ENCODE measurements around the gene HOXB3. TPM values are rescaled to one million over a fixed set of nuclear protein-coding genes. Genes with fewer than 3 reads are reported as not detected.

The HOXB3 gene
- polyA plus RNA-seq (ENCODE audit: insufficient read length in 4 of 4) = 100 to 1,000 TPM; 145 to 170 (median 155) TPM

DNA sequence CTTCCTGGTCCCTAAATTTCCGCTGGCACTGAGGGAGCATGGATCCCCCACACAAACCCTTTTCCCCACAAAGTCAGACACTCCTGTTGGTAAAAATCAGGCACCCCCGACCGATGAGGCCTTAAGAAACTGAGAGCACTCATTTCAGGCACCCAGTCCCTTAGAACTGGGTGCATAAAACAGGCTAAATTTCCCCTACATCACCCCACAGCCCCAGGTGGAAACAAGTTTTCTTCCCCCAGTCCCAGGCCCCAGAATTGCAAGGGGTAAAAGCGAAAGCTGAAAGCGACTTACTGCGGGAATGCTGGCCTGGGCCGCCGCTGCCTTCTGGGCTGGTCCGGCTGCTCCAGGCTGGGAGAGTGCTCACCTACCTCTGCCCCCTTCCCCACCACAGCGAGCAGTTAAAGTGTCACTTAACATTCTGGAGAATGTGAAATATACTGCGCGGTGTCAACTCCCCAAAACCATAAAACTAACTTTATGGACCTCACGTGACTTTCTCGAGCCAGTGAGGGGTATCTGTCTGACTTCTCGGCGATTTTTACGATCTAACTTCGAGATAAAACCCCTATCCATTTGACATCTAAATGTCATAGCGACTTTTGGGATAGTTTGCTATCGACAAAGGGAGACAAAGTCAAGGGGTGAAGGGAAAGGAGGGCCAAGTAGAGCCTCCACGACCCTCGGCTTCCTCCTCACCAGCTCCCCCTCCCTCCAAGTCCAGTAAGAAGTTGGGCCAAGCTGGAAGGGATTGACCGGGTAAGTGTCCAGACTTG is at the start of gene HOXB3:
Gene HOXB3, minus strand, starts transcription at position 411 of the 776 bp plus-strand sequence. CDS start 37,767 bp downstream, outside the sequence.
- peak in 3 of 4 donors; percentile 85 to 92 (median 89) for DNase-seq (ENCODE audit: low read depth in 4 of 4, low spot score in 3 of 4)

DNA sequence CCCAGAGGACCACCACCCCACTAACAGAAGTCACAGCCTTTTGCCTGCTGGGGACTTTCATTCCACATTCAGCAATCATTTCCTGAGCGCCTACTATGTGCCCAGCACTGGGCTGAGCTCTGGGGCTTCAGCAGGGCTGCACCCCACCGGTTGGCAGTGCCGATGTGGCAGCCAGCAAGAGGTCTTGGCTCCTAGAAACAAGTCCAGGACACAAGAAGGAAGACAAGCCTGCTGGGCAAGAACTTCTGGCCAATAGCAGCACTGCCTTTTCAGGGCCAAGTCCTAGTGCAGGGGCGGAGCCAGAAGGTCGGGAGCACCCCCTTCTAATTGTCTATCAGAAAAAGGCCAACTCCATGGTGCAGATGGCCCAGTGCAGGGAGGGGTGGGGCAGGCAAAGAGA is 49.1 kb upstream of the HOXB3 start:
- DNase-seq (ENCODE audit: low read depth in 4 of 4, low spot score in 3 of 4) = no peak

DNA sequence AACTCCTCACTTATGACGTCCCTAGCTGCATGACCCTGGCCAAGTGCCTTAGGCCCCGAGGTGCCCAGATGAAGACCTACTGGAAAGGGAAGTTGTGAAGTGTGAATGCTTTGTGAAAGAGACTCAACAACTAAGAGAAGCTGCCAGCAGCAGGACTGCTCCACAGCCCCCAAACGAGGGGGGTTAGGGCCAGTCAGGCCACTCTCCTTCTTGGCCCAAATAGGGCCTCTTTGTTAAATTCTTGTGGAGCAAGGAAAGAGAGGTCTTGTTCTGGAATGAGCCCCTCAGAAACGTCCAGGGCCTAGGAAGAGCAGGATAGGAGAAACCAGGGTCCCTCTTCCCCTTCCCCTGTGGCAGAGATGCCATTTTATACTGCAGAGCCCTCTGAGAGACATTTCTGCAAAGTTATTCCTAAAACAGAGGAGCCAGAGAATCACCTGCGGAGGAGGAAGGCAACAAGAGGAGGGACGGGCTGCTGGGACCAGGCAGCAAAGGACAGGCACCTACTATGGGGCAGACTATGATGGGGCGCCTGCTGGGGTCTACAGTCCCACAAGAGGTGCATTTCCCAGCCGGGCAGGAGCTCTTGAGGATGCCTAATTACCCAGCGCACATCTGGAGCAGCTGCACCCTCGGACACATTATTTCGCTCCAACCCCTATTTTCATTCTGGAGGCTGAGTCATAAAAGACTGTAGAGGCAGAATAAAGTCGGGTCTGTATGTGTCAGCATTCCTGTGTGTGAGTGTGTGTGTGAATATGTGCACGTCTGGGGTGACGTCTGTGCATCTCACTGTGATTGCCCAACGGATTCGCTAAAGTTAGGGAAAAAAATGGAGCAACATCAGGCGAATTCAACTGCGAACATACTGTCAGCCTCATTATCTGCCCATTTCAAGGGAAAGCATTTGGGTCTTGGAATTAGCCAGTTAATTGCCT is 47.6 kb upstream of the HOXB3 start:
- DNase-seq (ENCODE audit: low read depth in 4 of 4, low spot score in 3 of 4) = no peak

- no peak for DNase-seq (ENCODE audit: low read depth in 4 of 4, low spot score in 3 of 4)
Measured at GRCh38 chr17:48636177-48637018, 46.4 kb upstream of the HOXB3 start.

DNA sequence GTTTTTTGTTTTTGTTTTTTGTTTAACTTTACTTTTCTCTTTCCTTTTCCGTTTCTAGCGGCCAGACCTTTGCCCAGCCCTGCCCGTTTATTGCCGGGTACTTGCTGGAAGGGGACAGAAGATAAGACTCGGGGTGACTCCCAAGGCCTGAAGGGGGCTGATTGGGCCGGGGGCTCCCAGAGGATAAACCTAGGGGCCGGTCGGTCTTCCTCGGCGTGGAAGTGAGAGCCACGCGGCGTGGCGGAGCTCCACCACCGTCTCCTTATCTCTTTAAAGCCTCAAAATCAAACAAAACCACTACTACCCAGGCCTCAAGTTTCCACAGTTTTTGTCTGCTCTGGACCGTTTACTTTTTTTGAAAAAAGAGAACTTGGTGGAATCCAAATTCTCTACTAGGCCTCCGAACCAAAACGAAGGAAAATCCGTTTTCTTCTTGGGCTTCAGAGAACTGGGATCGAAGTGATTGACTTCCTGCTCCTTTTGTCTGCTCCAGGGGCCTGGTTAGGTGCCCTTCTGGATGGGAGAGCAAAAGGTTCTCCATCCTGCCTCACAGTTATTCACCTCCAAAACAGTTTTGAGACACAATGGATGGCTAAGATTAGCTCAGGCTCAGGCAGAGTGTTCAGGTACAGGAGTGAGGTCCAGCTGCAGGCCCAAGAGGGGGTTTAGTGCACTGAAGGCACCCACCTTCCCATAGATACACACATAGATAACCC is 44.6 kb upstream of the HOXB3 start:
- no peak for DNase-seq (ENCODE audit: low read depth in 4 of 4, low spot score in 3 of 4)

- DNase-seq (ENCODE audit: low read depth in 4 of 4, low spot score in 3 of 4) = no peak
Measured at GRCh38 chr17:48633266-48633677, 43.2 kb upstream of the HOXB3 start.

DNA sequence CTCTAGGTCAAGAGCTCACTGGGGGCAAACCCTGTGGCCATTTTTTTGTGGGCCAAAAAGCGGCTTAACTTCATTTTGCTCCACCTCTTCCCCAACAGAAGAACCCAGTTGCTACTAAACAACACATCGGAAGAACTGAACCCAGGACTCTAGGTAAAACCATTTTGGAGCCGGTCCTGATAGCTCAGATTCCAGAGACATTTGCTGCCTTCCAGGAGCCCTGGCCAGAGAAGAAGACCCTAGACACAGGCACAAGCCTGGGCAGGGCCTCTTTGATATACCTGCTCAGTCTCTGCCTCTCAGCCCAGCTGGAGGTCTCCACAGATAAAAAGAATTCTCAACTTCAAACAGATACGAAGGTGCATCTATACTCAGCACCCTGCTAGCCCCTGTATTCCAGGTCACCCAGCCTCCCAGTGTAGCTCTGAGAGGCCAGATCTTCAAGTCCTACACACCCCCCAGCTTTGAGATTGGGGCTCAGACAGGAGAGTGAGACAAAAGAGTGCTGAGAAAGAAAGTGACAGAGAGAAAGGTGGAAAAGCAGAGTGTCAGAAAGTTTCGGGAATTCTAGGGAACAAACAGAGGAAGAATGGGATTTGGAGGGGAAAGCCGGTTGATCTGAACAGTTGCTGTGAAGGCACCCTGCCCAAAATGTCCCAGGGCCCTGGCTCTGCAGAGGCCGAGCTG is 42.7 kb upstream of the HOXB3 start:
- DNase-seq (ENCODE audit: low read depth in 4 of 4, low spot score in 3 of 4) = no peak

DNA sequence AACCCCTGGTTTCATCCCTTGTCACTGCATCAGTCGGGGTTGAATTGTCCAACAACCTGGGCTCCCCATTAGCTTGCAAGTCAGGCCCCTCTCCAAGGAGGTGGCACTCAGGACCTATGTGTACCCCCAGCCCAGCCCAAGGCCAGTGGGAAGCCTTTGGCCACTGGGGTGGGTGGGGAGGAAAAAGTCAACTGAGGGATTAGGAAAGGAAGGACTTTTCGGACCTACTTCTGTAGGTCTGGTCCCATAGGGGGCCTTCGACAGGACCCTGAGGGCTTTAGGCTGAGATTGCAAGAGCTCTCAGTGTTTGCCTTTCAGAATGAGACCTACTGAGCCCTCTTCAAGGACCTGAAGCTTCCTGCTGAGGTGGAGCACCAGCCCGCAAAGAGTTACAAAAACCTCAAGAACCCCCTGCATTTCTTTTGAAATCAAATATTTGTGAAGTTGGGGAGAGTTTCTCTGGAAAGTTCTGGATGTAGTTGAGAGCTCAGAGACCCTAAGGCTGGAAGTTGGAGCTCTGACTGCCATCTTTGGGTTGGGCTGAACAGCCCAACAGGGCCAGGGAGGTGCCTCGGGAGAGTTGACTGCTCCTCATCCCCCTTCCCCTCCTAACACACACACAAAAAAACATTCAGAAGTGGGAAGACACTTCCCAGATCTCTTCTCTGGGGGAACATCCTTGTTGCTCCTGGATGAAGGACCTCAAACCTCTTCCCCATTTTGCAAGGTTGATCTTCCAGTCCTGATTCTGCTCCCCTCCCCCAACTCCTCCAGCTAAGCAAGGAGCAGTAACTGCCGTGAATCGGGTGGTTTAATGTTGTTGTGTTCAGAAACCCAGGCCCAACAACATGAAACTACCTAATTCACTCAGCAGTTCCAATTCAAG is 41.9 kb upstream of the HOXB3 start:
- DNase-seq (ENCODE audit: low read depth in 4 of 4, low spot score in 3 of 4) = no peak

DNA sequence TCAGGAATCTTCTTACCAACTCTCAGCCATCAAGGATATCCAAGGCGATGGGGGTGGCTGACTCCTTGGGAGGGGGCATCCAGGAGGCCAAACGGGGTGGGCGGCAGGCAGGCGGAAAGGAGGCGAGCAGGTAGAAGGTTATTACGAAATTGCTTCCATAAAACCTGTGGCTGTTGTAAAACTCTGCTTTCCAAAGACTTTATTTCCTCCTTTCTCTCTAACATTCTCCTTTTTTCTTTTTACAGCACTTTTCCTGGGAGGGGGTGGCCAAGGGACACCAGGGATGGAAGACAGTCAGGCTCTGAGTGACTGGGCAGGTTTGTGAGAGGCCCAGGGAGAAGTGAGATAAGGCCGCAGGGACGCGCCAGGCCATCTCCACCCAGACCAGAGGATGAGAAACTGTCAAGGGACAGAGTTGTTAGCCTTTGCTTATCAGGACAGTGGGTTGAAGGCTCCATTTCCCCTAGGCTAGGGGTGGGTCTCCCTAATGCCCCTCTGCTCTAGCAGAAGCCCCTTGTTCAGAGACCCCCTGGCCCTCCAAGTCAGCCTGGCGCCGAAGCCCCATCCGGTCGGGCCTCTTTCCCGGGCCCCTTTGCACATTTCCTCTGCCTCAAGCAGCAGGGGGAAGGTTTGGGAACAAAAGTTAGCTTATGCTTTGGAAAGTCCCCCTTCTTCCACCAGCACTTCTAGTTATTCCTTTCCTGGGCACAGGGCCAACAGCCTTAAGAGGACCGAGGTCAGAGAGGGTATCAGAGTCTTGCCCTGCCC is 41.1 kb upstream of the HOXB3 start:
- no peak for DNase-seq (ENCODE audit: low read depth in 4 of 4, low spot score in 3 of 4)

- no peak for DNase-seq (ENCODE audit: low read depth in 4 of 4, low spot score in 3 of 4)
Measured at GRCh38 chr17:48630009-48630924, 40.2 kb upstream of the HOXB3 start.

- DNase-seq (ENCODE audit: low read depth in 4 of 4, low spot score in 3 of 4) = no peak
Measured at GRCh38 chr17:48629411-48629759, 39.3 kb upstream of the HOXB3 start.

GRCh38 chr17:48628649-48629410 is 38.8 kb upstream of the HOXB3 start:
- no peak for DNase-seq (ENCODE audit: low read depth in 4 of 4, low spot score in 3 of 4)

- no peak for DNase-seq (ENCODE audit: low read depth in 4 of 4, low spot score in 3 of 4)
Measured at GRCh38 chr17:48627623-48628521, 37.8 kb upstream of the HOXB3 start.

GRCh38 chr17:48627118-48627597 is 37.1 kb upstream of the HOXB3 start:
- no peak for DNase-seq (ENCODE audit: low read depth in 4 of 4, low spot score in 3 of 4)

Data from right renal pelvis (tissue), 4 donors.